Pancreas (tissue), 10 donors: ENCODE results near the gene EVC. TPM values are rescaled to one million over a fixed set of nuclear protein-coding genes. Genes with fewer than 3 reads are reported as not detected.

Experiments
- ATAC-seq, 4 donors: fragments of 200-7000 bp; cut with Tn5 transposase; one replicate each; pipeline versions ENCODE4 v1.8.0 to v1.9.1; 2020; ENCODE audit warnings: mild to moderate bottlenecking in 4 of 4, moderate library complexity in 4 of 4
- DNase-seq, 6 donors: peaks; one replicate each; pipeline ENCODE4 v3.0.0-alpha.2; 2020
- FAIRE-seq: peaks from 2 replicates; lab custom pipeline; 2012; peaks lifted over from hg19 to GRCh38; lab: Jason Lieb, UNC
- H3K27ac ChIP-seq, 4 donors: fragments of 200-600 bp; sonication (generic); 1 replicate in 3 of 4; 2 replicates in 1 of 4; pipeline versions ENCODE4 v1.5.0 to v1.8.0; 2020
- H3K27me3 ChIP-seq, 4 donors: fragments of 200-600 bp; one replicate each; pipeline ENCODE4 v1.8.0; 2021
- H3K36me3 ChIP-seq, 3 donors: fragments of 200-600 bp; sonication (generic) in 1 of 3; one replicate each; pipeline versions ENCODE4 v1.5.0 to v1.8.0; 2020 to 2021
- H3K4me1 ChIP-seq, 3 donors: fragments of 200-600 bp; one replicate each; pipeline ENCODE4 v1.8.0; 2021
- H3K4me3 ChIP-seq, 4 donors: fragments of 200-600 bp; sonication (generic) in 2 of 4; one replicate each; pipeline versions ENCODE4 v1.5.0 to v1.8.0; 2020 to 2021
- H3K9me3 ChIP-seq, 4 donors: fragments of 200-600 bp; one replicate each; pipeline ENCODE4 v1.8.0; 2021
- CTCF ChIP-seq, 4 donors: fragments of 200-600 bp; sonication (generic) in 3 of 4; IDR thresholded peaks; one replicate each; pipeline versions ENCODE4 v1.5.0 to v1.8.0; 2021; ENCODE audit warnings: antibody characterized with exemption in 4 of 4
- WGBS, 2 donors: extraction: QIAGEN DNeasy Blood & Tissue Kit; methylation state at CpG; one replicate each; pipeline ENCODE4 v1.1.7; 2013; 5-methylcytosine and 5-hydroxymethylcytosine counted together
- intact Hi-C, 3 donors: fragments of 100-400 bp; cut with DNase I; formaldehyde crosslinking; loops; one replicate each; pipeline versions ENCODE4 v1.11.1 to v1.14.2; 2022
- polyA plus RNA-seq, 2 donors: library from polyadenylated mRNA; stranded (reverse); fragments of 200-250 nt; gene quantifications; one replicate each; pipeline ENCODE4 v1.2.3, GENCODE V29; 2013
- total RNA-seq, 6 donors: library from RNA; stranded (reverse); fragmentation: NEBNext Ultra II Directional in 4 of 6; extraction: Animal tissue kit (Norgen Biotek cat#: 25700) in 4 of 6; gene quantifications; one replicate each; pipeline versions ENCODE4 v1.2.1 to v1.2.4, GENCODE V29; 2021 to 2023
- donor health status: healthy with polysubstance abuse.
- donor health status: DM: no; HTN: no; CAD: no; lungs with moderate emphysema.
- donor health status: DM: no; HTN: no; CAD: no.
- donor health status: control.
- donor health status: control.
- donor health status: Bipolar disorder and iron deficiency.
- donor health status: DM: yes; HTN: yes; CAD: no.
- donor health status: DM: no; HTN: no; CAD: no.
- donor health status: DM: no; HTN: no; CAD: no.
- donor health status: DM: yes; HTN: yes; CAD: no.

The EVC gene
- total and polyA plus RNA-seq, 8 donors: 2.8 to 17.8 (median 11.9) TPM

- no peak for TF ChIP-seq CTCF (IDR thresholded peaks at IDR 0.05)
- intact Hi-C loops: no loop called here
- no peak overlapping the region for H3K4me3 ChIP-seq
- no peaks in the 10 kb centered on the region for H3K27me3 ChIP-seq
- H3K27ac ChIP-seq: no peak overlapping the region
- FAIRE-seq (no peak), ATAC-seq (no peak), DNase-seq (peak in 1 of 6 donors; percentile 58)
- WGBS, 2 donors: 66 to 77% methylated on average over 5 of the region's 5 CpGs
- peaks cover 0 to 9% (median 0%) of the 10 kb centered on the region in 3 donors for H3K36me3 ChIP-seq
- H3K4me1 ChIP-seq: no peaks in the 10 kb centered on the region
- H3K9me3 ChIP-seq: no peaks in the 10 kb centered on the region
Measured at GRCh38 chr4:5700459-5700858, 10.5 kb upstream of the EVC start.

- FAIRE-seq (no peak), DNase-seq (no peak), ATAC-seq (no peak)
- WGBS, 2 donors: 86 to 90% methylated on average over 8 of the region's 8 CpGs
- Histone ChIP-seq H3K4me1 (peaks cover 0 to under 1% (median 0%) of the 10 kb centered on the region in 3 donors), H3K36me3 (no peaks in the 10 kb centered on the region), H3K4me3 (no peak overlapping the region), H3K27me3 (no peaks in the 10 kb centered on the region), H3K27ac (no peak overlapping the region), H3K9me3 (no peaks in the 10 kb centered on the region)
- TF ChIP-seq CTCF (IDR thresholded peaks at IDR 0.05): no peak
- intact Hi-C loops: no loop called here
Measured at GRCh38 chr4:5701971-5702370, 9.0 kb upstream of the EVC start.

GRCh38 chr4:5703831-5704230 lies 7.2 kb upstream of the EVC start:
- TF ChIP-seq CTCF (IDR thresholded peaks at IDR 0.05): no peak
- Histone ChIP-seq H3K36me3 (no peaks in the 10 kb centered on the region), H3K27ac (no peak overlapping the region), H3K27me3 (no peaks in the 10 kb centered on the region), H3K4me3 (no peak overlapping the region), H3K4me1 (peaks cover 0 to 7% (median 0%) of the 10 kb centered on the region in 3 donors), H3K9me3 (no peaks in the 10 kb centered on the region)
- ATAC-seq (no peak), DNase-seq (no peak), FAIRE-seq (no peak)
- 92 to 98% methylated on average over 5 of the region's 5 CpGs for WGBS, 2 donors
- intact Hi-C loops: no loop called here

- ATAC-seq (no peak), FAIRE-seq (no peak)
Measured at GRCh38 chr4:5704276-5704675, 6.7 kb upstream of the EVC start.

More at GRCh38 chr4:5704276-5704675, 6.7 kb upstream of the EVC start:
- Histone ChIP-seq H3K4me1 (peaks cover 0 to 7% (median 0%) of the 10 kb centered on the region in 3 donors), H3K9me3 (no peaks in the 10 kb centered on the region), H3K27me3 (no peaks in the 10 kb centered on the region), H3K36me3 (no peaks in the 10 kb centered on the region), H3K27ac (no peak overlapping the region), H3K4me3 (no peak overlapping the region)
- intact Hi-C loops: no loop called here
- no peak for TF ChIP-seq CTCF (IDR thresholded peaks at IDR 0.05)
- DNase-seq: no peak
- 90 to 96% methylated on average over 6 of the region's 6 CpGs for WGBS, 2 donors
